Testis (tissue), 2 donors: ENCODE results near the gene BEND3.

ENCODE experiments used
- CTCF ChIP-seq, 3 experiments: fragments of 450-650 bp in 2 of 3; fragments of 200-600 bp in 1 of 3; sonication (generic) in 1 of 3; IDR thresholded peaks; one replicate each; pipeline ENCODE4 v1.5.1; 2016 to 2019; ENCODE audit warnings: antibody characterized with exemption in 3 of 3, mild to moderate bottlenecking in 2 of 3, moderate library complexity in 1 of 3
- POLR2A ChIP-seq: fragments of 450-650 bp; IDR thresholded peaks from one replicate; pipeline ENCODE4 v1.6.1; 2017; ENCODE audit warnings: antibody characterized with exemption, mild to moderate bottlenecking, moderate library complexity

- TF ChIP-seq CTCF (IDR thresholded peaks at IDR 0.05) (no peak), POLR2A (no peak)
Measured at GRCh38 chr6:107110200-107110599, 5.1 kb downstream of the BEND3 start.
